Measurements from ENCODE around the gene PRPF39.
A peak's percentile ranks its signal among the peaks of the same experiment; 100 is the strongest.

The PRPF39 gene

DNA sequence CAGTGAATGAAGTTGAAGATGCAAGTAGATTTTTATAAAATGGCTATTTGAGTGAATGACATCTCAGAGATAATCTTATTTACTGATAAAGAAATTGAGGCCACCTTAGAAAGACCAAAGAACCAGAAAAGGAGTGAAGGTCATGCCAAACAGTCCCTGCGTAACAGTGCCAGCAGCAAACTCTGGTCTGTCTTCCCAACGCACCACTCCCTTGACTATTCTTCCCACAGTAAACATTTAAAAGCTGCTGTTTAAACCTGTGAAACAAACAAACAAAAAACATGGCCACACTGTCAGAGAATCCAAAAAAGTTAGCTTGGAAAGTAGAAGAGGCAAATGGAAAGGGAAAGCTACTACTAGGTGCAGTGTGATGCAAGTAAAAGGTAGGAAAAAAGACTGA, 1.5 kb upstream of the PRPF39 start:
- DNase-seq (ENCODE audit: low read depth) = no peak

DNA sequence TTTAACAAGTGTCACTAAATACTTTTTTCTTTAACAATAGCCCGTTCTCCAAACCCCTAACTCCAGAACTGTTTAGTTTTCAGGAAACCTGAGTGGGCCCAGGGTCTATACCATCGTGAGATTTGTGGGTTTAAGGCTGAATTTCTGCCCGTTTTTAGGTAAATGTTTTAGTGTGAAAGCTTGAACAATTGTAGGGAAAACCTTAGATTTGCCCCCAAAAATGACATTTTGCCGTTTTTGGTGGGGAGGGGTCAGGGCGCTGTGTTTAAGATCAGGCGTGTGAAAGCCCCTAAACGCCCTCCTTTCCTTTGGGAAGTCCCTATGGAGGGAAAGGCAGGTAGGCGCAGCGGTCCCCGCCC, 320 bp upstream of the PRPF39 start:
- no peak for DNase-seq (ENCODE audit: low read depth)

DNA sequence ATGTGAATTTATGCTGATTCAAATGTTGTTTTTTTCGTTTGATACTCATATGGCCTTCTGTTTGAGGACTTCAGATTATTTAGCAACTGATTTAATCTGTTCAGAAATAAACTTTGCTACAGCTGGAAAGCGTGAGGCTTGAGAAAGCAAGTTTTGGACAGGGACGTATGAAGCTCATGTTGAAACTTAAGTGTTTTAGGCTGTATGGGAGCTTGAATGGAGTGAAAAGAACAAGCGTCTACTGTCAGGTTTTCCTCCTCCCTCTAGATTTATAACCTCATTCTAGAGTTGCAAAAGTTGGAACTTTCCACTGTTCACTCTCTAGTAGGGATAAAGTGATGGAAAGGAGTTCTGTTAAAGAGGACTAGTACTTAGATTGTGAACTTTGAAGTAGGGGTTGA, 1.0 kb downstream of the PRPF39 start:
- no peak for DNase-seq (ENCODE audit: low read depth)

DNA sequence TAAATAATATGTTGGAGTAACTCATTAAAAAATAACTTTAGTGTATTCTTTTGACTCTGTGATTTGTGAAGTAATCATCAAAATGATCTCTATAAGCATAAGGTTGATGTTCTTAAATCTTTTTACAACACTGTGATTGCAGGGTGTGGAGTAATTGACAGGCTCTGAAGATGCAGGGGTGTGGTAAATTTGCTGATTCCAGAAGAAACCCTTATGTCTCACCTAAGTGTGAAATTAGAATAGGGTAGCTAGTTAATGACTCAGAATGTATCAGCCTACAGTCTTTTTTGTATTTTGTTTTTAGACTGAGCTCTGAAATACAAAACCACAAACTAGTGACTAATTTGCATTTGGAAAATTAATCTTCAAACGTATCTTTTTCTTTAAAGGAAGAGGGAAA, 5.9 kb downstream of the PRPF39 start:
- DNase-seq (ENCODE audit: low read depth) = no peak

DNA sequence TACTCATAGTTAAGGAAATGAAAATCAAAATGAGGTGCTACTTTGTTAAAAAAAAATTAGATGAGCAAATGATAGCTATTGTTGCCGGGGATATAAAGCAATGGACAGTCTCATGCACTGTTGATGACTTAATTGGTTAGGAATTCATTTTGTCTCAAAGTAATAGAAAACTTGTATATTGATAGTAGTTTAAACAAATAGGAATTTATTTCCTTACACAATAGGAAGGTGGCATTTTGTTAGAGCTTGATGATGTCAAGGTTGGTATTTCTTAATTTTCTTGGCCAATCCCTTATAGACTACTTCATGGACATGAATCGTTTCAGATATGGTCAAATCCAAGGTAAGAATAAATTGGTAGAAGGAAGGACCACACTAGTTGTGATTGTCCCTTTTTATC, 7.8 kb downstream of the PRPF39 start:
- DNase-seq (ENCODE audit: low read depth) = no peak

DNA sequence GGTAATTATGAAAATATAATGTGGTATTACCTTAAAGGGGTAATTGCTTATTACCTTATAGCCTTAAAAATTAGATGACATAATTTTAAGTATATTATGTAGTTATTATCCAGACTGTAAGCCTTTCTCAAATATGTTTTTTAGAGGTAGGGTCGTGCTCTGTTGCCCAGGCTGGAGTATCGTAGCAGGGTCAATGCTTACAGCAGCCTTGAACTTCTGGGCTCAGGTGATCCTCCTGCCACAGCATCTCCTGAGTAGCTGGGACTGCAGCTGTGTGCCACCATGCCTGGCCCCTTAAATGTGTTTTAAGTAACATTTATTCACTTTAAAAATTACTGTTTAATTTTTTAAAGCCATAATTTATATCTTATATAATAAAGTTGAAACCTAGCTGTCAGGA, 10.4 kb downstream of the PRPF39 start:
- no peak for DNase-seq (ENCODE audit: low read depth)

DNA sequence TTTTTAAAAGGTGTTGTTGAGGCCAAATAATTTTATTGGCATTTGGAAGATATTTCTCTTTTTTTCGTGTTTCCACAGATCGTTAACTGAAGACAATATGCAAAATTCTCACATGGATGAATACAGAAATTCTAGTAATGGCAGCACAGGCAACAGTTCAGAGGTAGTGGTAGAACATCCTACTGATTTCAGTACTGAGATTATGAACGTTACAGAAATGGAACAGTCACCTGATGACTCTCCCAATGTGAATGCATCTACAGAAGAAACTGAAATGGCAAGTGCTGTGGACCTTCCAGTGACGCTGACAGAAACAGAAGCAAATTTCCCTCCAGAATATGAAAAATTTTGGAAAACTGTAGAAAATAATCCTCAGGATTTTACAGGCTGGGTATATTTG, 11.2 kb downstream of the PRPF39 start:
- no peak for DNase-seq (ENCODE audit: low read depth)

DNA sequence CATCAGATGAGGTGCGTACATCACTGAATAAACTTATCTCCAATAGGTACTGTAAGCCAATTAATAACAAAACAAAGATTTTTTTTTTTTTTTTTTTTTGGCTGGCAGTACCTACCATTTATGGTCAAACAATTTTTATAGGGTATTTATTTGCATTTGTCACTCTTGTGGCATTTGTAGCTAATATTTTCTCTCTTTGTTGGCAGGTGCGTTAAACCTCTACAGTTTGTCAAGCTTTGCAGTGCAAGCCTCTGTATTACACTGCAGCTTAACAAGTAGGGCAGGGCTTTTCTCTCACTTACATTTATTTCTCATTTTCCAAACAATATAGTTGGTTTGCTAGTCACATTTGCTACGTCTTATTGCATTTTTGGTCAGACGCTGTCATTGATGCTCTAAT, 12.3 kb downstream of the PRPF39 start:
- no peak for DNase-seq (ENCODE audit: low read depth)

DNA sequence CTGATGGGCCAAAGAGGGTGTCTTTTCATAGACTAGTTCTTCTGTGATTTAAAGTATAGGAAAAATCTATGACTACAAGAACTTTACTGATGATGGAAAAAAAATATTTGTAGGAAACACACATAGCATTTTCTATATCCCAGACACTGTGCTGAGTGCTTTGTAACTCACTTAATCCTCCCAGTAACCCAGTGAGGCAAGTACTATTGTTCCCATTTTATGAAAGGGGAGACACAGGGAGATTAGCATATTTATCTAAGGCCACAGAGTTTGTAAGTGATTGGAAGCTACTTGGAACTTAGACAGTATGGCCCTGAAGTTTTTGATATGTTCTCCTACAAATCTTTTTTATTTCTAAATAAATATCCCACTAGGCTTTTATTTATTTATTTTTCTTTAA, 19.9 kb downstream of the PRPF39 start:
- DNase-seq (ENCODE audit: low read depth) = no peak

DNA sequence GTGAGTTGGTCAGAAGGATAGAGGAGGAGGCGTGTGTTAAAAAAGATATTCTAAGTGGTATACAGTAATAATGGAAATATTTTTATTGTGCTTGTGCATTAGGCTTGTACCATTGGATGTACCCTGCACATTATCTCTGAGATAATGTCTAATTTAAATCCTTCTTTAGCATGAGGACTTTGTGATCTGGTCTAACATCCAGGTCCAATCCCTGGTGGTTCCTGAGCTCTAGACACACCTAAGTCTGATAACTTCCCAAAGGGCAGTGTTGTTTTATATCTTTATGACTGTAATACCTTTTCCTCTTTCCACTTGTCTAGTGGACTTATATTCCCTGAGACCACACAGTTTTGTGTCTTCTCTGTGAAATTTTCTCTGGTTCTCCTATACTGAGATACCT, 20.6 kb downstream of the PRPF39 start:
- no peak for DNase-seq (ENCODE audit: low read depth)

DNA sequence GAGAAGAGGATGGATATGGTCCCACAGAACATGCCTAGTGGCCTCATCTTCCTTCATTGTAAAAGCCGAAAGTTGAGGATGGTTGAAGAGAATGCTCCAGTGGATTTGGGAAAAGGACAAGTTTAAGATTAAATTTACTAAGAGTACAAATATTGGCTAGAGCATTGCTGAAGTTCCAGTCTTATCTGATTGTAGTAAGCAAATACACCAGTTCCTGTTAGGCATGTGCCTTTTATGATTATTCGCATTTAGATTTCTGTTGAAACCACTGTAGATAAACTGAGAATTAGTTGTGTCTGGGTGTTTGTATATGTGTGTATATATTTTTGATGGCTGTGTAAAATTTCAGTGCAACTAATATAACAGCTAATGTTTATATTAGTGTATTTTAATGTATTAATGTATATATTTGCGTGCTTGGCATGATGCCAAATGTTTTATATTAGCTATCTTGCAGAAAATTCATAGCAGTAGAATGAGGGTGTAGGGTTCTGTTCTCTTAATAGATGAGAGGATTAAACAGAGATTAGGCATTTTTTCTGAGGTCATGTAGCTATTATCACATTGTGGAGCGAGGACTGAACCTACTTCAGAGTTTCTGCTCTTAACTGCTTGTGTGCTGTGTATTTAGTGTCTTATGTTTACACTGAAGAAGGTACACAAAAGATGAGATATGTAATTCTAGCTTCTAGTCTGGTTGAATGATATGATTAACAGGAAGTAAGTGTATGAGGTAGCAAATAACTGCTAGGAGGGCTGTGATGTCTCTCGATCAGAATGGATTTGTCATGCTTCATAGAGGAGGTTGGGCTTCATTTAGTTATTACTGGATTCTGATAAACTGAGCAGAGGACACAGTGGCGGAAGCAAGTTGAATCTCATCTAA, 29.2 kb downstream of the PRPF39 start:
- DNase-seq (ENCODE audit: low read depth) = no peak

DNA sequence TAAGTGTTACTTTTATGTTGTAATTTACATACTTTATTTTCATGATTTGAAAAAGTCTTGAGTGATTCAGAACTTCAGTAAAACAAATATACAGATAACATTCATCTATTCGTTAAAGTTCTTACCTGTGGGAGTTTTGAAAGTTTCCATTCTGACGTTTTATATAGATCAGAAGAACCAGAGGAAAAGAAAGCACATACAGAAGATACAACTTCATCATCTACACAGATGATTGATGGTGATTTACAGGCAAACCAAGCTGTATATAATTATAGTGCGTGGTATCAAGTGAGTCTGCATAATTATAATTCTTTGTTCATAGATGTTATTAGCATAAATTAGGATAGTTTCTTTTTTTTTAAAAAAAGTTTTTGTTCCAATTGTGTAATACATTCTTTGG, 30.4 kb downstream of the PRPF39 start:
- DNase-seq (ENCODE audit: low read depth) = no peak

DNA sequence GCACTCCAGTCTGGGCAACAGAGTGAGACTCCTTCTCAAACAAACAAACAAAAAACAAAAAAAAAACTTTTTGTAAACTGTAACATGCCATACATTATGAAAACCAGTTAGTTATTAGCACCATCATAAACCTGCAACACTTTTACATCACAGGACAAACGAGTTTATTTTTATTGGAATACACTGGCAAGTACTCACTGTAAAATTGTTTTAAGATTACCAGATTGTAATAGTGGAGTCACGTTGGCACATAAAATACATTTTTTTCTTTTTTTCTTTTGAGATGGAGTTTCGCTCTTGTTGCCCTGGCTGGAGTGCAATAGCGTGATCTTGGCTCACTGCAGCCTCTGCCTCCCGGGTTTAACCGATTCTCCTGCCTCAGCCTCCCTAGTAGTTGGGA, 34.7 kb downstream of the PRPF39 start:
- no peak for DNase-seq (ENCODE audit: low read depth)

DNA sequence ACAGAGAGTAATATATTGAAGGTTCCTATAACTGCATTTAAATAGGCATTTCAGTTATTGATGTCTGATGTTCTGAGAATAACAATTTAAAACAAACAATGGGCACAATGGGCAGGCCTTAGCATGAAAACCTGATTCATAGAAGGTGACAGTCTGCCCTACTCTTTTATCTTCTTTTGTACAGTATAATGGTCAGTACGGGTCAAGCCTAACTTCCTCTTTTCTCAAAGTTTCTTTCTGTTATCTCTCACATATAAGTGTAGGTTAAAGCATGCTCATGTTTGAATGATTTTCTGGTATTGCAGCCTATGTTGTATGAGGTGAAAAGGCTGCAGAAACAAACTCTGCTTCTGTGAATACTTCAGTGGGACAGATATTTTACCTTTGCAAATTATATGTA, 36.2 kb downstream of the PRPF39 start:
- no peak for DNase-seq (ENCODE audit: low read depth)

DNA sequence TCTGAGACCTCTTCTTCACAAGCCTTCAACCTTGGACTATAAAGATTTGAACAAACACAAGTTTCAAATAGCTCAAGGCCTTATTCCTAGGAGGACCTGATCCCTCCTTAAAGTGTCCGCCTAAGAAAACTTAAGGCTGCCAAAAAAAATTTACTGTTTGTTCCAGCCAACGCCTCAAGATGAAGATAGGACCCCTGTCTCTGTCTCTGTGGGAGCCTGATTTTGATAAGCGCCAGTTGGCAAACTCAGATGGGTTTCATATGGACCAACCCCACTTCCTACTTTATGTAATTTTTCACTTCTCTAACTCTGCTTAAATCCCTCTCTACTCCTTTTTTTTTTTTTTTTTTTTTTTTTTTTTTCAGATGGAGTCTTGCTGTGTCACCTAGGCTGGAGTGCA, 39.4 kb downstream of the PRPF39 start:
- no peak for DNase-seq (ENCODE audit: low read depth)

DNA sequence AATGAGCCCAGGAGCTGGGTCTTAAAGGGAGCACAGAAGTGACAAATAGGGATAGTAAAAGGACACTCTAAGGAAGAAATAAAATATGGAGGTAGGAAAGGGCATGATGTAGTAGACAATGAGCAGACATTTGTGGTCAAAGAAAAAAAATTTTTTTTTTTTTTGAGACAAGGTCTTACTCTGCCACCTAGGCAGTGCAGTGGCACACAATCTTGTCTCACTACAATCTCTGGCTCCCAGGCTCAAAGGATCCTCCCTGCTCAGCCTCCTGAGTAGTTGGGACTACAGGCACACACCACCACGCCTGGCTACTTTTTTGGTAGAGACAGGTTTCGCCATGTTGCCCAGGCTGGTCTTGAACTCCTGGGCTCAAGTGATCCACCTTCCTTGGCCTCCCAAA, 41.8 kb downstream of the PRPF39 start:
- no peak for DNase-seq (ENCODE audit: low read depth)

DNA sequence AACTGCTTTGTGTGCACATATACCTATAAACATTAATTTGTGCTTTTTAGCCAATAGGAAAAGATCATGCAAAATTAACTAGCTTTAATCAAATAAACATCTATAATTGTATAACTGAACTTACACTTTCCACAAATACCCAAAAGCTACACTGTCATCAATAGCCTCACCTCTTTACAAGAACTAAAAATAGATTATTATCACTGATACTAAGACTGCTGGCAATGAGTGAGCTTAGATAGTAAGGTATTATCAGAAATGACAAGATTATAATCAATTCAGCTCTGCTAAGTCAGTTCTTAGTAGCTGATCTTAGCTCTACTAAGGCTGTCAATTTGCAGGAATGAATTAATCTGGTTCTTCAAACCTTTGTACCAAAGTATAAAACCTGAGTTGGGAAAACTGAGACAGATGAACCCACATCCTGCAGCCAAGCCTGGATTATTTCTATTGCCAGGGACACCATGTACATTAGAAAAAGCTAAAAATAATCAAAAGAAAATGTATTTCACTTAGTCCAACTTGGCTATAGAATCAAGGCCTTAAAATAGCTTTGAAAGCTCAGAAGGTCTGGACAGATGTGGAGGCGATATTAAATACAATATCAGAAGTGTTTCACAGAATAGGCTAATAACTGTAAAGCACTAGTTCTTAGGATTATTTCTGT, 45.2 kb downstream of the PRPF39 start:
- DNase-seq (ENCODE audit: low read depth) = no peak

DNA sequence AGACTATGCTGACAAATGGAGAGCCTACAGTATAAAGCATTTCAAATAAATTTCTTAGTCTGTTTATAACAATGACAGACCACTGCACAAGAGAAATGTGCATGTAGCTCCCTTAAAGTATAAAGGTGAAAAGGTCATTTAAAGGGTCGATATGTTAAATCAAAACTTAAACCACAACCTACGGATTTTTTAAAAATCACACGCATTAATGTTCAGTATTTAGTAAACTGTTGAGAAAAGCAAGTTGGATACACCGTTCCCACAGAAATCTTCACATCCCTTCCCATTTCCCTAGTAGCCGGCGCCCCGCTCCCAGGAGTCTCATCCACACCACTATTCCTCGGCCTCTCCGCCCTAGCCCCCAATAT, 49.8 kb downstream of the PRPF39 start:
- no peak for DNase-seq (ENCODE audit: low read depth)

DNA sequence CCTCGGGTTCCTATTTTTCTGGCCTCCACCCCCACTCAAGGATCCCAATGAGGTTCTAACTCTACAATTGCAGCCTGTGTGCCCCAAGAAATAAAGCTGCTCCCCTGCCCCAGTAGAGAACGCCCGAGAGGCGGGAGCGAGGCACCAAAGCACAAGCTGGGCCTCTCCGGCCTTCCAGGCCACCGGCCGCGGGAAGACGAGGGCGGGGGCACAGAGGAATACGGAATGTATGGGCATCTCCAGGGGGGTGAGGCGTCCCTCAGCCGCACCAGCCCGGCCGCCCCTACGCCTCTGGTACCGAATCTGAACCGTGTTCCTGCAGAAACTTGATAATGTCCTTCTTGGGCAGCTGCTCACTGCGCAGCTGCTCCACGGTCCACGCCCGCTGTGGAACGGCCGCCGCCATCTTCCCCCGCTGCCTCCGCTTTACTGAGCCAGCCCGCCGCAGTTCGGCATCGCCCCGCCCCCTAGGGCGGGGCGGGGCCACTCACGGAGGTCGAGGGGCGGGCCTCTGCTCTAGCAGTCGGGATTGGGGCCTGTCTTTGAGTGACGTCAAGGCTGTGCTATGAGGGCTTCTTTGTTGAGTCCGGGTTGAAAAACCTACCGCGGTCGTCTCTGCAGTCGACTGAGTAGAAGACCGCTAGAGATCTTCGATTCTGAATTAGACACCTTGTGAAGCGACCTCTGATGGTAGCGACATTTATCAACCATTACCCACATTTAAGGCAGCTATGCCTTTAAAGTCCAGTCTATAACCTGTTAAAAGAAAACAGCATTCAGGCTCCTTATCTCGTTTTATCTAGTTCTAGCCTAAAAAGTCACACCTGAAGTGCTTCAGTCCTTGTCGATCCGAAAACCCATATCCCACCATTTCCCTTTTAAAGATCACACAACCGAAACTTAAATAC, 50.4 kb downstream of the PRPF39 start, which contains the start of gene FKBP3:
Gene FKBP3, minus strand, starts transcription at position 431 of the 908 bp plus-strand sequence. Its CDS starts 25 bp downstream, at position 406.
- peak; percentile 86 for DNase-seq (ENCODE audit: low read depth)

DNA sequence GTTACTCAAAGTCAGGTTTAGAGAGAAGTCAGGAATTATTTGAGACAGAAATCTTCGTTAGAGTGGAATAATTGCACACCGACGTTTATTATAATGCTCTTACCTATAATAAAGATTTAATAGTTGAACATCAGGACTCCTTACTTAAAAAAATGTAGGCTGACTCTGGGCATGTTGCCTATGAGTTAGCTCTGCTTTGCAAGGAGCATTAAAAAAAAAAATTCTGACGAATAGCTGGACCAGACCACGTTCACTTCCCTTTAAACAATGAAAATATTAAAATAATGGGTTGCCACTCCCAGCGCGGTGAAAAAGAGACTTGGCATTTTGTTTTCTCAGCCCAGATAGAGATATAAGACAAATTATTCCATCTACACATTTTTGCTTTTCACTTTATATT, 51.2 kb downstream of the PRPF39 start:
- no peak for DNase-seq (ENCODE audit: low read depth)

DNA sequence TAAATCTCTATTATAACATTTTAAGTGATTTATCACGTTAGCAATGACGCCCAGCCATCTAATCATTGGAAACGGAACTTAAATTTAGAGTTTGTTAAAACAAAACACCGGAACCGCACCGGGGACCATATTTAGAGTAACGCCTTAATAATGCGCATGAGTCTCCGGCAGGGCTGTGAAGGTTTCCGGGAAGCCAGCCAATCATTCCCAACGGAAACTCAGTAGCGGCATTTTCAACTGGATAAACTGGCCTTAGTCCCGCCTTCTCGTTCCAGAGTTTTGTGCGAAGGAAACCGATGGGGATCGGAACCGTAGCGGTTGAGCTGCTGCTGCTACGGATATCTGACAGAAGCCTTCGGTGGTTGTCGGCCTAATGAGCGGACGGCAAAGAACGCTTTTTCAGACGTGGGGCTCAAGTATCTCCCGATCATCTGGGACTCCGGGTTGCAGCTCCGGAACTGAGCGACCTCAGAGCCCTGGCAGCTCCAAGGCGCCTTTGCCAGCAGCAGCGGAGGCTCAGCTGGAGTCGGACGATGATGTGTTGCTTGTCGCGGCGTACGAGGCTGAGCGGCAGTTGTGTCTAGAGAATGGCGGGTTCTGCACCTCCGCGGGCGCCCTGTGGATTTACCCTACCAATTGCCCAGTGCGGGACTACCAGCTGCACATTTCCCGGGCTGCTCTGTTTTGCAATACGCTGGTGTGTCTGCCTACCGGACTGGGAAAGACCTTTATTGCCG, 51.9 kb downstream of the PRPF39 start, which contains the start of gene FANCM:
Gene FANCM, plus strand, starts transcription at position 272 of the 737 bp plus-strand sequence. Its CDS starts 102 bp downstream, at position 374.
- peak; percentile 61 for DNase-seq (ENCODE audit: low read depth)

DNA sequence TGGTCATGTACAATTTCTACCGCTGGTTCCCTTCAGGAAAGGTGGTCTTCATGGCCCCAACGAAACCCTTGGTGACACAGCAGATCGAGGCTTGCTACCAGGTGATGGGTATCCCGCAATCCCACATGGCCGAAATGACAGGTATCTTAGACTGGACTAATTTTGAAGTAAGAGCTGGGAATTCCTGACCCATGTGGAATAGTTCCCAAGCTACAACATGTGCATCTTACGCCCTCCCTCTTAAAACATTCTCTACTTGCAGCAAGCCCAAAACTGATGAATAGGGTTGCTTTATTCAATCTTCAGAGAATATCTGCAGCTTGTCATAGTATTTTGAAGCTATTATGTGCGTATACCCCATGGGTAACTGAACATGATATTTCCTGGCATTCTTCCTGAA, 52.5 kb downstream of the PRPF39 start:
- DNase-seq (ENCODE audit: low read depth) = no peak

Data from stimulated activated CD8-positive, alpha-beta memory T cell treated with anti-CD3 and anti-CD28 coated beads, Interleukin-7, amount 100 ng/mL, for 24 hours (primary cell).